Colonic mucosa (tissue), 4 donors: ENCODE measurements around the gene B4GALT1. TPM values are rescaled to one million over a fixed set of nuclear protein-coding genes. Genes with fewer than 3 reads are reported as not detected.

Source experiments
- DNase-seq: peaks from one replicate; pipeline ENCODE4 v3.0.0-alpha.2; 2020
- H3K27ac ChIP-seq: fragments of 200-600 bp; one replicate; pipeline ENCODE4 v1.8.0; 2021
- H3K27me3 ChIP-seq: fragments of 200-600 bp; one replicate; pipeline ENCODE4 v1.8.0; 2021
- H3K36me3 ChIP-seq: fragments of 200-600 bp; one replicate; pipeline ENCODE4 v1.8.0; 2021
- H3K4me1 ChIP-seq: fragments of 200-600 bp; one replicate; pipeline ENCODE4 v1.8.0; 2021; ENCODE audit warnings: mild to moderate bottlenecking
- H3K4me3 ChIP-seq: fragments of 200-600 bp; one replicate; pipeline ENCODE4 v1.8.0; 2021
- H3K9ac ChIP-seq, 2 donors: one replicate each; pipeline ENCODE4 v1.7.0; 2013; ENCODE audit warnings: control low read depth in 2 of 2, low read depth in 2 of 2, low read length in 2 of 2
- H3K9me3 ChIP-seq: fragments of 200-600 bp; one replicate; pipeline ENCODE4 v1.8.0; 2021
- intact Hi-C: fragments of 100-400 bp; cut with DNase I; formaldehyde crosslinking; loops from one replicate; pipeline ENCODE4 v1.14.1; 2022
- total RNA-seq, 2 donors: library from RNA; stranded (reverse); fragmentation: NEBNext Ultra II Directional in 1 of 2; extraction: Animal tissue kit (Norgen Biotek cat#: 25700) in 1 of 2; gene quantifications; one replicate each; pipeline ENCODE4 v1.2.1, GENCODE V29; 2021
- TF ChIP-seq, protein P1 (sequence below): fragments of 200-600 bp; IDR thresholded peaks from one replicate; pipeline ENCODE4 v1.8.0; 2022; ENCODE audit warnings: antibody characterized with exemption, mild to moderate bottlenecking
- donor health status: healthy.
- donor health status: DM: no; HTN: no; CAD: no.
- donor health status: DM: no; HTN: no; CAD: no.

B4GALT1 gene
- total RNA-seq, 2 donors from 2014 or later = 76.9 to 78.7 TPM

DNA sequence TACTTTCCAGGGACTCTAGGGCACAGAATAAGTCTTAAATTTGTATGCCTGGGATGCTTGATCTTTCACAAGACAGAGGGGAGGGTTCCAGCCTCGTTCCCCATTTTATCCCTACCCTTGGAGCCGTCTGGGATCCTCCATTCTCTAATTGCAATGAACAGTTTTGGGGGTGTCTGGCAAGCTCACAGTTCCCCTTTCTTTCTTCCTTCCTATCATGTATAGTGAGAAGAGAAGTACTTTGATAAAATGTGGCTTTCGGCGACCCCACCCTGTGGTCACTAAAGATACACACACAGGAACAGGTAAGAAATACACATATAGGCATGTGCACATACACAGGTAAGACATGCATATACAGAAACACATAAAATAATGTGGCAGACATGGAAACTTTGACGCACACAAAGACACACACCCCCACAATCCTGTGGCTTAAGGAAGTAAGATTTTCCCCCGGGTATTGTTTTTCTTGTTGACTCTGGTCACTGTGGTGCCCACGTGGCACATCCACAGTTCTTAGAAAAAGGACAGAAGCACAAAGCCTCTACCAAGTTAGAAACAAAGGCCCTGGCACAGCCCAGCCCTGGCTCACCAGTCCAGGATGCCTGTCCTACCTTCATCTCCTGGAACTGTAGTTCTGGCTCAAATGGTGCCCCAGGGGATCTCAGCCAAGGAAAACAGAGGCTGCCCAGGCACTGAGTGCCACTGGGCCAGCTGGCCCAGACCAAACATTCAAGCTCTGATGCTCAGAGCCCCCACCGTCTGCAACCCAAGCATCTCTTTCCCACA lies 84.4 kb downstream of the B4GALT1 start:
- Histone ChIP-seq H3K4me1 (no peaks in the 10 kb centered on the region), H3K27me3 (no peaks in the 10 kb centered on the region), H3K36me3 (no peaks in the 10 kb centered on the region), H3K9me3 (no peaks in the 10 kb centered on the region), H3K9ac (no peak overlapping the region), H3K4me3 (no peak overlapping the region), H3K27ac (no peak overlapping the region)
- TF ChIP-seq, protein P1, sequence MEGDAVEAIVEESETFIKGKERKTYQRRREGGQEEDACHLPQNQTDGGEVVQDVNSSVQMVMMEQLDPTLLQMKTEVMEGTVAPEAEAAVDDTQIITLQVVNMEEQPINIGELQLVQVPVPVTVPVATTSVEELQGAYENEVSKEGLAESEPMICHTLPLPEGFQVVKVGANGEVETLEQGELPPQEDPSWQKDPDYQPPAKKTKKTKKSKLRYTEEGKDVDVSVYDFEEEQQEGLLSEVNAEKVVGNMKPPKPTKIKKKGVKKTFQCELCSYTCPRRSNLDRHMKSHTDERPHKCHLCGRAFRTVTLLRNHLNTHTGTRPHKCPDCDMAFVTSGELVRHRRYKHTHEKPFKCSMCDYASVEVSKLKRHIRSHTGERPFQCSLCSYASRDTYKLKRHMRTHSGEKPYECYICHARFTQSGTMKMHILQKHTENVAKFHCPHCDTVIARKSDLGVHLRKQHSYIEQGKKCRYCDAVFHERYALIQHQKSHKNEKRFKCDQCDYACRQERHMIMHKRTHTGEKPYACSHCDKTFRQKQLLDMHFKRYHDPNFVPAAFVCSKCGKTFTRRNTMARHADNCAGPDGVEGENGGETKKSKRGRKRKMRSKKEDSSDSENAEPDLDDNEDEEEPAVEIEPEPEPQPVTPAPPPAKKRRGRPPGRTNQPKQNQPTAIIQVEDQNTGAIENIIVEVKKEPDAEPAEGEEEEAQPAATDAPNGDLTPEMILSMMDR = no peak
- DNase-seq = no peak
- intact Hi-C loops = loop anchor here (2.0 kb wide), 1 partner anchor 142 kb away; no protein-coding TSS in a partner anchor

DNA sequence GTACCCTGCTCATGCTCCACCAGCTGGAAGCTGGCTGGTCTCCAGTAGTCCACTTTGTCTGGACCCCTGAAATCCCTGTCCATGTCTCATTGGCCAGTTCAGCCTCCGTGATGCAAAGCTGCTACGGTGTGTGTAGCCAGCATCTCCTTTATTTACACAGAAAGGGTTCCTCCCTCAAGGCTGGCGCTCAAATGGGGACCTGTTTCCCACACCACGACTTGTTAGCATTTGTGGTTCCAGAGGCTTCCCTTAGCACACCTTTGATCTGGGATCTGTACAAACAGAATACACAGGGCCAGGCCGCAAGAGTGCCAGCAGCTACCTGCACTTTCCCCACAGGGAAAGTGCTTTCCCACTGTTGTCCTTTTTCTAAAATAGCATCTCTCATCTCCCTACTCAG lies 85.0 kb downstream of the B4GALT1 start:
- no peak overlapping the region for H3K27ac ChIP-seq
- intact Hi-C loops = loop anchor here (2.0 kb wide), 1 partner anchor 143 kb away; no protein-coding TSS in a partner anchor
- no peak for DNase-seq
- no peaks in the 10 kb centered on the region for H3K9me3 ChIP-seq
- TF ChIP-seq, protein P1 = no peak
- H3K9ac ChIP-seq = no peak overlapping the region
- H3K4me3 ChIP-seq = no peak overlapping the region
- H3K27me3 ChIP-seq = no peaks in the 10 kb centered on the region
- no peaks in the 10 kb centered on the region for H3K36me3 ChIP-seq
- H3K4me1 ChIP-seq = no peaks in the 10 kb centered on the region

DNA sequence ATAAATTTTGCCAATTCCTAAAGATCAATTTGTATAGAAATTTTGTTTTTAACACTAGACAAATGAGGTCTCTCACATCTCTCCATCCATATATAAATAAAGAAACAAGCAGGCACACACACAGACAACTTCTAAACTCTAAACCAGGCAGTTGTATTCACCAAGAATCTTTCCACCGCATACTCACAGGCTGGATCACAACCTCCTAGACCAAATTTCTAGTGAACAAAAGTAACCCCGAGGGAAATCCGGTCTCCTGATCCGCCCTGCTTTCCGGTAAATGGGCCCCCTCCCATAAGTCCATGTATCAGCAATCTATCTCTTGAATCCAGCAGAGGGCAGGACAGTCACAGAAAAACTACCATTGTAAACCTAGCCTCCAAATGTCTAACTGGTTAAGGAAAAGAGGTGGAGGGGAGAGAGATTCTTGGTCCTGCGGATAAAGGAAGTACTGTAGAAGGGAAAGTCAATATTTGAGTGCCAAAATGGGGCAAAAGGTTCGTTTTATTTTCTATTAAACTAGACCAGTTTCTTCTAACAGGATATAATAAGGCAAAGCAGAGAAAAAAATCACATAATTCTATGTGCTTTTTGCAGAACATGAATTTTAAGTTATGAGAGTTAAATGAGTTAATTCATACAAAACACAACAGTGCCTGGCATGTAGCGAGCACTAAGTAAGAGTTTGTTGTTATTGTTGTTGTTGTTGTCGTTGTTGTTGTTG lies 85.8 kb downstream of the B4GALT1 start:
- Histone ChIP-seq H3K4me1 (no peaks in the 10 kb centered on the region), H3K9me3 (no peaks in the 10 kb centered on the region), H3K9ac (peak overlapping the region in 1 of 2 donors; percentile 6), H3K27me3 (no peaks in the 10 kb centered on the region), H3K36me3 (no peaks in the 10 kb centered on the region), H3K27ac (no peak overlapping the region), H3K4me3 (no peak overlapping the region)
- intact Hi-C loops = loop anchor here (2.0 kb wide), 1 partner anchor 90 kb away; no protein-coding TSS in a partner anchor
- peak; percentile 74 for DNase-seq
- TF ChIP-seq, protein P1 = peak; percentile 61

DNA sequence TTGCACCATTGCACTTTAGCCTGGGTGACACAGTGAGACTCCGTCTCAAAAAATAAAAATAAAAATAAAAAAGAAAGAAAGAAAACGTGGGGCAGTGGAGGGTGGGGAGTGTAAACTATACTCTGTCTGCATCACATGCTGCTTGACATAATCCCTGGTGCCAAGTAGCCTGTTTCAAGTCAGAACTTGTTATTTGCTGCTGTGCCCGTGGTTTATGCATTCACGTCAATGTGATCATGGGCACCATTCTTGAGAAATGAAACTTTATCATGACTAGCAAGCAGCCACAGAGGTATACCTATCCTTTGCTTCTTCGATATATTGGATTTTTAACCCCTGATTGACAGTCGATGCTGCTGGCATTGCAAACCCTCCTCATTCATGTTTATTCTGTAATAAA lies 86.6 kb downstream of the B4GALT1 start:
- intact Hi-C loops = loop anchor here (2.0 kb wide), 1 partner anchor 90 kb away; no protein-coding TSS in a partner anchor
- H3K9me3 ChIP-seq = no peaks in the 10 kb centered on the region
- H3K36me3 ChIP-seq = no peaks in the 10 kb centered on the region
- no peak overlapping the region for H3K27ac ChIP-seq
- H3K4me1 ChIP-seq = no peaks in the 10 kb centered on the region
- H3K9ac ChIP-seq = no peak overlapping the region
- no peaks in the 10 kb centered on the region for H3K27me3 ChIP-seq
- DNase-seq = no peak
- no peak overlapping the region for H3K4me3 ChIP-seq
- TF ChIP-seq, protein P1 = no peak

DNA sequence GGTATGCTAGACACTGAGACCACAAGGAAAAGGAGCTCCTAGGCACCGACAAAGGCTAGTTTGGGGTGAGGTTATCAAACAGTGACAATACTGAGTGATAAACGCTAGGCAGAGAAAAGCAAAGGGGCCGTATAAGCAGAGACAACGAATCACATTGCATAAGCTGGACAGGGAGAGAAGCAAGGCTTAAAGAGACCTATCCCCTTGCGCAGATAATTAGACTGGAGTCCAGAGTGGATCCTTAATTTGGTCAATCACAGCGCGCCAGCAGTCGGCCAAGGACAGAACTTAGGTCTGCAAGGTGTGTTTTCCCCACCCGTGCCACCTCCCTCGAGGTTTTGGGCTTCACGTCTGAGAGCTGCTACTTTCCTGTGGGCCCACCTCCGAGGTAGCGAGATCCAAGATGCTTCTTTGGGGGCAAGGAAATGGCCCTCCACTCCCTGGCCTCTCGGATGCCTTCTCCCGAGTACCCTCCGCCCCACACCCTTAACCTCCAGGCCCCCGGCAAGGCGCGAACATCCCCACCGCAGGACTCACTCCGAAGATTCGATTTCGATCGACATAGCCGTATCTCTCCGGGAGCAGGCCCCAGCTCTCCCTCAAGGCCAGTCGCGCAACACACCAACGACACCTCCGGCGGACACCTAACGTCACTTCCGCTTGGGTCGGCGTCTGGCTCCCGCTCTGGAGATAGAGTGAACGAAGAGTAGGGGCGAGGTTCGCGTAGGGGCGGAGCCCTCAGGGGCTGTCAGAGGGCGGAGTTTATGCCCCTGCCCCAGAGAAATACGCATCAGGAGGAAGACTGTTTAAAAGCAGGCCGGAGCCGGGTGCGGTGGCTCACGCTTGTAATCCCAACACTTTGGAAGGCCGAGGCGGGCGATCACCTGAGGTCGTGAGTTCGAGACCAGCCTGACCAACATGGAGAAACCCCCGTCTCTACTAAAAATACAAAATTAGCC lies 90.8 kb downstream of the B4GALT1 start, which contains the start of gene SMU1:
Gene SMU1, minus strand, starts transcription at position 629 of the 959 bp plus-strand sequence. Its CDS starts 66 bp downstream, at position 563.
- intact Hi-C loops = no loop called here
- H3K9me3 ChIP-seq = no peaks in the 10 kb centered on the region
- no peaks in the 10 kb centered on the region for H3K36me3 ChIP-seq
- no peaks in the 10 kb centered on the region for H3K4me1 ChIP-seq
- peak; percentile 97 for DNase-seq
- TF ChIP-seq, protein P1 = no peak
- H3K9ac ChIP-seq = peak within 1 kb of the TSS; percentile 94 to 98
- peak within 1 kb of the TSS; percentile 86 for H3K27ac ChIP-seq
- H3K4me3 ChIP-seq = peak within 1 kb of the TSS; percentile 78
- H3K27me3 ChIP-seq = no peaks in the 10 kb centered on the region
